ENCODE measurements around the gene CDH6. TPM values are rescaled to one million over a fixed set of nuclear protein-coding genes. Genes with fewer than 3 reads are reported as not detected.

The CDH6 gene
- total RNA-seq, 1 donor from 2014 or later: 5.7 TPM

DNA sequence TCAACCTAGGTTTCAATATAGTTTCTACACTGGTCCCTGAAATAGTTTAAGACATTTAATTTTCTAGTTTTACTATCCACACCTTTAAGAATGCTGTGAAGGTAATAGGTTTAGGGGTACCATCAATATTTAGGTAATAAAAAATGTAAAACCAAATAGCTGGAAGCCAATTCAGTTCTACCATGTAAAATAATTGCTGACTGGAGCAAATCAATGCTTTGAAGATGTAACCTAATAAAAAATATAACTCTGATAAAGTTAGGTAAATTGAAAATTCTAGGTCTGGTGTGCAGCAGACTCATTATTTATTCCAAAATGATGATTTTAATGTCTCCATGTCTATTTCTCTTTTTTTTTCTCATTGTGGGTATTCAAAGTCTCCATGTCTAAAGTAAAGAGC is 21.8 kb downstream of the CDH6 start:
- Histone ChIP-seq H3K9me3 (ENCODE audit: control insufficient read depth in 3 of 3, low read length in 3 of 3) (no peaks in the 10 kb centered on the region), H3K9ac (ENCODE audit: low read depth in 1 of 3, low read length in 3 of 3) (no peak overlapping the region), H3K36me3 (ENCODE audit: control insufficient read depth in 3 of 3, insufficient read depth in 3 of 3, low read length in 3 of 3) (no peaks in the 10 kb centered on the region), H3K4me3 (ENCODE audit: low read length in 3 of 3) (no peak overlapping the region), H3K27me3 (ENCODE audit: control insufficient read depth in 3 of 3, insufficient read depth in 3 of 3, low read length in 3 of 3) (no peaks in the 10 kb centered on the region), H3K4me1 (ENCODE audit: control insufficient read depth in 3 of 3, insufficient read depth in 3 of 3, low read length in 3 of 3) (no peaks in the 10 kb centered on the region), H3K27ac (ENCODE audit: low read depth, low read length) (no peak overlapping the region)

DNA sequence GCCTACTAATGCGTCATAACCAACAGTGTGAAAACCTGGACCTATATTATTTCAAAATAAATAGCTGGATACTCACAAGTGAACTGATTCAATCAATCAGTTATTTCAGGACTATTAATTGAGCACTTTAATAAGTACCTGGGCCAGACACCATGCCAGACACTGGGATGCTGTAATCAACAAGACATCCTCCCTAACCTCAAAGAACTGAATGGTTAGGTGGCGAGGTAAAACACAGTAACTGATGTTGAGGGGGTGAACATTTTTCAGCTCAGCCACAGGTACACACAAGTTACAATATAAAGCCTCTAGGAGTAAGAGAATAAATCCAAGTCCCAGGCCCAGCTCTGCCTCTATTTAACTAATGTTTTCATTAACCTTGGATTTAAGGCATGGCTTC is 24.0 kb downstream of the CDH6 start:
- no peaks in the 10 kb centered on the region for H3K36me3 ChIP-seq (ENCODE audit: control insufficient read depth in 3 of 3, insufficient read depth in 3 of 3, low read length in 3 of 3)
- no peaks in the 10 kb centered on the region for H3K4me1 ChIP-seq (ENCODE audit: control insufficient read depth in 3 of 3, insufficient read depth in 3 of 3, low read length in 3 of 3)
- H3K4me3 ChIP-seq (ENCODE audit: low read length in 3 of 3): no peak overlapping the region
- no peak overlapping the region for H3K27ac ChIP-seq (ENCODE audit: low read depth, low read length)
- H3K9me3 ChIP-seq (ENCODE audit: control insufficient read depth in 3 of 3, low read length in 3 of 3): no peaks in the 10 kb centered on the region
- no peaks in the 10 kb centered on the region for H3K27me3 ChIP-seq (ENCODE audit: control insufficient read depth in 3 of 3, insufficient read depth in 3 of 3, low read length in 3 of 3)
- H3K9ac ChIP-seq (ENCODE audit: low read depth in 1 of 3, low read length in 3 of 3): no peak overlapping the region

DNA sequence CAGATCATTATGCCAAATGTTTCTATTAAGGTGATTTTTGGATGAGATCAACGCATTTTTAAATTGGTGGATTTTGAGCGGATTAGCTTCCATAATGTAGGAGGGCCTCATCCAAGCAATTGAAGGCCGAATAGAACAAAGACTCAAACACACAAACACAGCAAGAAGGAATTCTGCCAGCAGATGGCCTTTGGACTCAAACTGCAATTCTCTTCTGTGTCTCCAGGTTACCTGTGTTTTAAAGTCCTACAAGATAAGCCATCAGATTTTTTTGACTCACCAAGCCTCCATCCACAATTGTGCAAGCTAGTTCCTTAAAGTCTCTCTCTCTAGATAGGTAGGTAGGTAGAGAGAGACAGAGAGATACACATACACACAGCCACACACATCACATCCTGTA is 25.5 kb downstream of the CDH6 start:
- no peak overlapping the region for H3K27ac ChIP-seq (ENCODE audit: low read depth, low read length)
- no peak overlapping the region for H3K4me3 ChIP-seq (ENCODE audit: low read length in 3 of 3)
- H3K36me3 ChIP-seq (ENCODE audit: control insufficient read depth in 3 of 3, insufficient read depth in 3 of 3, low read length in 3 of 3): no peaks in the 10 kb centered on the region
- no peak overlapping the region for H3K9ac ChIP-seq (ENCODE audit: low read depth in 1 of 3, low read length in 3 of 3)
- no peaks in the 10 kb centered on the region for H3K9me3 ChIP-seq (ENCODE audit: control insufficient read depth in 3 of 3, low read length in 3 of 3)
- H3K27me3 ChIP-seq (ENCODE audit: control insufficient read depth in 3 of 3, insufficient read depth in 3 of 3, low read length in 3 of 3): no peaks in the 10 kb centered on the region
- no peaks in the 10 kb centered on the region for H3K4me1 ChIP-seq (ENCODE audit: control insufficient read depth in 3 of 3, insufficient read depth in 3 of 3, low read length in 3 of 3)

DNA sequence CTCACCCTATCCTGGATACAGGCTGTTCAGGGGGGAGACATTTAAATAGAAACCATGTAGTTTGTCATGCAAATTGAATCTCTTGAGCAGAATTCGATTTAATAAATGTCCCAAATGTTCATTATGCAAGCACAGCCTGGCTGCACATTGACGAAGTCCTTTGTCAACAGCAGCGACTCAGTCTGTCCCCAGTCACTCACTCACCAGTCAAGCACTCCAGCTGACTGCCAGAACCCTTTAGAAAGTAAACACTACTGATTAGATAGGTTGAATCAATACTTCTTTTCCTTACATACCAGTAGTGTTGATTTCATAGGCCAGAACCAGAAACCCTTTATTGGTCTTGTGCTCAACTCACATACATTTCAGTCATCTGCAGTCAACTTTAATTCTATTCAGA is 27.5 kb downstream of the CDH6 start:
- Histone ChIP-seq H3K36me3 (ENCODE audit: control insufficient read depth in 3 of 3, insufficient read depth in 3 of 3, low read length in 3 of 3) (no peaks in the 10 kb centered on the region), H3K4me3 (ENCODE audit: low read length in 3 of 3) (no peak overlapping the region), H3K27me3 (ENCODE audit: control insufficient read depth in 3 of 3, insufficient read depth in 3 of 3, low read length in 3 of 3) (no peaks in the 10 kb centered on the region), H3K9me3 (ENCODE audit: control insufficient read depth in 3 of 3, low read length in 3 of 3) (no peaks in the 10 kb centered on the region), H3K27ac (ENCODE audit: low read depth, low read length) (no peak overlapping the region), H3K9ac (ENCODE audit: low read depth in 1 of 3, low read length in 3 of 3) (no peak overlapping the region), H3K4me1 (ENCODE audit: control insufficient read depth in 3 of 3, insufficient read depth in 3 of 3, low read length in 3 of 3) (no peaks in the 10 kb centered on the region)

DNA sequence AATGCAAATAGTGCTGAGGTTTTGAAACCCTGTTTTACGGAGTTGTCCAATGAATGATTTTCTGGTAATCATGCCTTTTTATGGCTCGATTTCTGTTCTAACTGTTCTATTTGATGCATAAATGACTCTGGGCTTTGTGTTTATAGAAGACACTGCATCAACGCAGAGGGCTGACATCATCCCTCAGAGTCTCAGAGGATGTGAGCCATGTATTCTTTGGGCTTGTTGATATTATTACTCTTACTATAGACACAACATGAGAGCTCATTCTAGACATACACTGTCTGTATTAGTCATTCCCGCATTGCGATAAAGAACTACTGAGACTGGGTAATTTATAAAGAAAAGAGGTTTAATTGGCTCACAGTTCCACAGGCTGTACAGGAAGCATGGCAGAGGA is 31.6 kb downstream of the CDH6 start:
- H3K27ac ChIP-seq (ENCODE audit: low read depth, low read length): no peak overlapping the region
- peaks cover 0 to 2% (median 0%) of the 10 kb centered on the region in 3 donors for H3K4me1 ChIP-seq (ENCODE audit: control insufficient read depth in 3 of 3, insufficient read depth in 3 of 3, low read length in 3 of 3)
- no peak overlapping the region for H3K9ac ChIP-seq (ENCODE audit: low read depth in 1 of 3, low read length in 3 of 3)
- no peak overlapping the region for H3K4me3 ChIP-seq (ENCODE audit: low read length in 3 of 3)
- H3K36me3 ChIP-seq (ENCODE audit: control insufficient read depth in 3 of 3, insufficient read depth in 3 of 3, low read length in 3 of 3): no peaks in the 10 kb centered on the region
- H3K27me3 ChIP-seq (ENCODE audit: control insufficient read depth in 3 of 3, insufficient read depth in 3 of 3, low read length in 3 of 3): no peaks in the 10 kb centered on the region
- no peaks in the 10 kb centered on the region for H3K9me3 ChIP-seq (ENCODE audit: control insufficient read depth in 3 of 3, low read length in 3 of 3)

DNA sequence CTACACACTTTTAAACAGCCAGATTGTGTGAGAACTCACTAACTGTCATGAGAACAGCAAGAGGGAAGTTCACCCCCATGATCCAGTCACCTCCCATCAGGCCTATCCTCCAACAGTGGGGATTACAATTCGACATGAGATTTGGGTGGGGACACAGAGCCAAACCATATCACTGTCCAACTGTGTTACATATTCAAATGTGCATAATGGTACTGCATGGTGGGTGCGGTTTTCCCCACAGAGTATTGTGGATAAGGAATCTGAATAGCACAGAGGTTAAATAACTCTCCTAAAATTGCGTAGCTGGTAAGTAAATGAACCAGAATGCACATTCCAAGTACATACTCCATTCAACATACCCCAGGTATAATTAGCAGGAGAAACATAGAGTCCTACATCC is 32.1 kb downstream of the CDH6 start:
- H3K4me1 ChIP-seq (ENCODE audit: control insufficient read depth in 3 of 3, insufficient read depth in 3 of 3, low read length in 3 of 3): peaks cover 0 to 2% (median 0%) of the 10 kb centered on the region in 3 donors
- no peaks in the 10 kb centered on the region for H3K36me3 ChIP-seq (ENCODE audit: control insufficient read depth in 3 of 3, insufficient read depth in 3 of 3, low read length in 3 of 3)
- H3K4me3 ChIP-seq (ENCODE audit: low read length in 3 of 3): no peak overlapping the region
- no peaks in the 10 kb centered on the region for H3K27me3 ChIP-seq (ENCODE audit: control insufficient read depth in 3 of 3, insufficient read depth in 3 of 3, low read length in 3 of 3)
- H3K9ac ChIP-seq (ENCODE audit: low read depth in 1 of 3, low read length in 3 of 3): no peak overlapping the region
- no peak overlapping the region for H3K27ac ChIP-seq (ENCODE audit: low read depth, low read length)
- H3K9me3 ChIP-seq (ENCODE audit: control insufficient read depth in 3 of 3, low read length in 3 of 3): no peaks in the 10 kb centered on the region

DNA sequence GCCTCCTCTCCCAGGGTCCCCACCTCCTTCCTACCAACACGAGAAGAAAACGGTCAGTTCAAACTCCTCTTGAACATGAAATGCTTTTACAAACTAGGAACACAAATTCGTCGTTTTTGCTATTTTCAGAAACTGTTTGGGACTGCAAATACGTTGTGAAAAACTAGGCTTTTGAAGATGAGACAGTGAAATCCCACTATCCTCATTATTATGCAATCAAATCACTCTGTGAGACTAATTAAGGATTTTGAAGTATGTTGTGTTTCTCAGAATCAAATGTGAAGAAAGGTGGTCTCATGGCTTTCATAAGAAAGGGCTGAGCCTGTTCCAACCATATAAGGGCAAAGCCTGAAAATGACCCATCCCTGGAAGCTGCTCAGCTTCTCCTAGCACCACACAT is 33.2 kb downstream of the CDH6 start:
- no peak overlapping the region for H3K4me3 ChIP-seq (ENCODE audit: low read length in 3 of 3)
- no peaks in the 10 kb centered on the region for H3K36me3 ChIP-seq (ENCODE audit: control insufficient read depth in 3 of 3, insufficient read depth in 3 of 3, low read length in 3 of 3)
- peaks cover 0 to 2% (median 0%) of the 10 kb centered on the region in 3 donors for H3K4me1 ChIP-seq (ENCODE audit: control insufficient read depth in 3 of 3, insufficient read depth in 3 of 3, low read length in 3 of 3)
- H3K9ac ChIP-seq (ENCODE audit: low read depth in 1 of 3, low read length in 3 of 3): no peak overlapping the region
- H3K27ac ChIP-seq (ENCODE audit: low read depth, low read length): peak overlapping the region; percentile 16
- H3K27me3 ChIP-seq (ENCODE audit: control insufficient read depth in 3 of 3, insufficient read depth in 3 of 3, low read length in 3 of 3): no peaks in the 10 kb centered on the region
- no peaks in the 10 kb centered on the region for H3K9me3 ChIP-seq (ENCODE audit: control insufficient read depth in 3 of 3, low read length in 3 of 3)

DNA sequence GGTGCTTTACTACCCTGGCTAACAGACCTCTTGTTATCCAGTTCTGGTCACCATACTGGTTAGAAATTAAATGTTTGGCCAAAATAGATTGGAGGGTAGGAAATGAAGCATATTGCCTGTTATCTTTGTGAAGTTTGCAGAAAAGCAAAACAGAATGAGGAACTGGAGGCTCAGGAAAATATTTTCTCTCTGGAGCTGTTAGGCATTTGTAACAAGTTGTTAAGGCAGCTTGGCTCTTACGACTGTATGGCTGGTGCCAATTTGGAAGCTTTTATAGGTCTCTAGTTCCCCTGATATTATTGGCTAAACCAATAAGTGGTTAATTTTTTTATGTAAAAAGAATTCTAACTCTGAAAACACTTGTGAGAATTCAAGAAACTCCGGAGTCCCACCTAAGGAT is 35.8 kb downstream of the CDH6 start:
- H3K36me3 ChIP-seq (ENCODE audit: control insufficient read depth in 3 of 3, insufficient read depth in 3 of 3, low read length in 3 of 3): no peaks in the 10 kb centered on the region
- H3K4me3 ChIP-seq (ENCODE audit: low read length in 3 of 3): no peak overlapping the region
- H3K9me3 ChIP-seq (ENCODE audit: control insufficient read depth in 3 of 3, low read length in 3 of 3): no peaks in the 10 kb centered on the region
- no peaks in the 10 kb centered on the region for H3K27me3 ChIP-seq (ENCODE audit: control insufficient read depth in 3 of 3, insufficient read depth in 3 of 3, low read length in 3 of 3)
- H3K27ac ChIP-seq (ENCODE audit: low read depth, low read length): no peak overlapping the region
- no peak overlapping the region for H3K9ac ChIP-seq (ENCODE audit: low read depth in 1 of 3, low read length in 3 of 3)
- peaks cover 0 to 2% (median 0%) of the 10 kb centered on the region in 3 donors for H3K4me1 ChIP-seq (ENCODE audit: control insufficient read depth in 3 of 3, insufficient read depth in 3 of 3, low read length in 3 of 3)

DNA sequence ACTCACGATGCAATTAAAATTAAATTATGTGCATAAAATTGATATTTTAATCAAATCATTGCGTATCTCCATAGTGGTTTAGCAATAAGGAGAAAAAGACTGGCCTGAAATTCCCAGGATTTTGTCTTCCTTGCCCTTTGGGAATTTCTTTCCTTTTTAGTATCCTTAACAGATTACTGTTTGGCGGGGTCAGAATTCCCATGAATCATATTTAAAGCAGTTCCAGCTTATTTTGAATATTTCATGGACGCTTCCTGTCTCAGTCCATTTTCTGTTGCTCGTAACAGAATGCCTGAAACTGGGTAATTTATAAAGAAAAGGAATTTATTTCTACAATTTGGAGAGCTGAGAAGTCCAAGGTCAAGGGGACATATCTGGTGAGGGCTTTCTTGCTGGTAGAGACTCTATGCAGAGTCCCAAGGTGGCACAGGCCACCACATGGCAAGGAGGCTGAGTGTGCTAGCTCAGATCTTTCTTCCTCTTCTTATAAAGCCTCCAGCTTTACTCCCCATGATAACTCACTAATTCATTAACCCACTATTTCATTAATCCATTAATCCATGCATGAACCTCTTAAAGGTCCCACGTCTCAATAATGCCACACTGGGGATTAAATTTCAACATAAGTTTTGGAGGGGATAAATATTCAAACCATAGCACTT is 37.8 kb downstream of the CDH6 start:
- H3K27ac ChIP-seq (ENCODE audit: low read depth, low read length): no peak overlapping the region
- no peak overlapping the region for H3K9ac ChIP-seq (ENCODE audit: low read depth in 1 of 3, low read length in 3 of 3)
- no peak overlapping the region for H3K4me3 ChIP-seq (ENCODE audit: low read length in 3 of 3)
- peaks cover 0 to 2% (median 0%) of the 10 kb centered on the region in 3 donors for H3K4me1 ChIP-seq (ENCODE audit: control insufficient read depth in 3 of 3, insufficient read depth in 3 of 3, low read length in 3 of 3)
- no peaks in the 10 kb centered on the region for H3K9me3 ChIP-seq (ENCODE audit: control insufficient read depth in 3 of 3, low read length in 3 of 3)
- no peaks in the 10 kb centered on the region for H3K27me3 ChIP-seq (ENCODE audit: control insufficient read depth in 3 of 3, insufficient read depth in 3 of 3, low read length in 3 of 3)
- no peaks in the 10 kb centered on the region for H3K36me3 ChIP-seq (ENCODE audit: control insufficient read depth in 3 of 3, insufficient read depth in 3 of 3, low read length in 3 of 3)

DNA sequence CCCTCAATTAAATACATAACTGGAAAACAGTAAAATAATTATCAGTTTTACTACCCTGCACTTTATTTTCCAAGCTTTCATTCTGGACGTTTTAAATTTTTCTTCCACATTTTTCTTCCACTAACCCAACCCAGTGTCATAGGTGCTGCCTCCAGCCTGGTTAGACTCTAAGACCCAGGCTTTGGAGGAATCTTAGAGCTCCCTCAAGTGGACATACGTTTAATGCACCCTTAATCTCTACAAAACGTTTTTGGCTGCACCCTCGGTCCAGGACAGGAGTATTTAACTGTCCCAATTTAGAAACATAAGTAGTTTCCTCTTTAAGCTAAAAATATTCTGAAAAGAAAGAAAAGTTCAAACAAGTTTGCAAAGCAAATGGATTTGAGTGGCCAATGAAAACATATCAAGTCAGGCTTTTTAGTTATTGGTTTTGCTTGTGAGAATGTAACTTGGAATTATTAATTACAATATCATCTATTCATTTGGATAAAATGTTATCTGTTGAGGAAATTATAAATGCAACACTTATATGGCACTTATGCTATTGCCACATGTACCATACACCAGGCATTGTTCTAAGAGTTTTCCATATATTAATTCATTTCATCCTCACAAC is 38.9 kb downstream of the CDH6 start:
- H3K36me3 ChIP-seq (ENCODE audit: control insufficient read depth in 3 of 3, insufficient read depth in 3 of 3, low read length in 3 of 3): no peaks in the 10 kb centered on the region
- no peak overlapping the region for H3K27ac ChIP-seq (ENCODE audit: low read depth, low read length)
- H3K9me3 ChIP-seq (ENCODE audit: control insufficient read depth in 3 of 3, low read length in 3 of 3): no peaks in the 10 kb centered on the region
- no peak overlapping the region for H3K4me3 ChIP-seq (ENCODE audit: low read length in 3 of 3)
- no peaks in the 10 kb centered on the region for H3K27me3 ChIP-seq (ENCODE audit: control insufficient read depth in 3 of 3, insufficient read depth in 3 of 3, low read length in 3 of 3)
- no peak overlapping the region for H3K9ac ChIP-seq (ENCODE audit: low read depth in 1 of 3, low read length in 3 of 3)
- H3K4me1 ChIP-seq (ENCODE audit: control insufficient read depth in 3 of 3, insufficient read depth in 3 of 3, low read length in 3 of 3): peaks cover 0 to 2% (median 0%) of the 10 kb centered on the region in 3 donors

All from skeletal muscle tissue (tissue), 4 donors.